Measurements from ENCODE around the gene HDAC9.

Gene HDAC9

GRCh38 chr7:18590744-18591340, 95.3 kb downstream of the HDAC9 start:
- no peak for DNase-seq (ENCODE audit: low read depth in 2 of 2)

GRCh38 chr7:18593602-18594279, 98.2 kb downstream of the HDAC9 start:
- DNase-seq (ENCODE audit: low read depth in 2 of 2), result no peak

GRCh38 chr7:18597754-18598153, 102.2 kb downstream of the HDAC9 start:
- no peak for DNase-seq (ENCODE audit: low read depth in 2 of 2)

- no peak for DNase-seq (ENCODE audit: low read depth in 2 of 2)
Measured at GRCh38 chr7:18607025-18607424, 111.5 kb downstream of the HDAC9 start.

- DNase-seq (ENCODE audit: low read depth in 2 of 2), result no peak
Measured at GRCh38 chr7:18610331-18610948, 114.9 kb downstream of the HDAC9 start.

GRCh38 chr7:18614841-18615240, 119.3 kb downstream of the HDAC9 start:
- no peak for DNase-seq (ENCODE audit: low read depth in 2 of 2)

- no peak for DNase-seq (ENCODE audit: low read depth in 2 of 2)
Measured at GRCh38 chr7:18619311-18619710, 123.8 kb downstream of the HDAC9 start.

DNA sequence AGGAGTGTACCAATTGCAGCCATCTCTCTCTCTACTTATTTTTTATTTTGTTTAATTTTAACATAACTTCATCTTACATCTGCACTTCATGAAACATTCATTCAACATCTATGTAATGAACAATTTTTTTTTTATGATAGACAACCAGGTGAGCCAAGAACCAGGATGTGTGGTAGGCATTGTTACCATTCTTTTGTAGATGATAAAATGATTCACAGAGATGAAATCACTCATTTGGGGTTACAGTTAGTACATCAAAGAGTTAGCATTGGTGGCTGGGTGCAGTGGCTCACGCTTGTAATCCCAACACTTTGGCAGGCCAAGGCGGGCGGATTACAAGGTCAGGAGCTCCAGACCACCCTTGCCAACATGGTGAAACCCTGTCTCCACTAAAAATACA, 127.8 kb downstream of the HDAC9 start:
- DNase-seq (ENCODE audit: low read depth in 2 of 2), result no peak

- DNase-seq (ENCODE audit: low read depth in 2 of 2), result no peak
Measured at GRCh38 chr7:18624459-18624858, 128.9 kb downstream of the HDAC9 start.

DNA sequence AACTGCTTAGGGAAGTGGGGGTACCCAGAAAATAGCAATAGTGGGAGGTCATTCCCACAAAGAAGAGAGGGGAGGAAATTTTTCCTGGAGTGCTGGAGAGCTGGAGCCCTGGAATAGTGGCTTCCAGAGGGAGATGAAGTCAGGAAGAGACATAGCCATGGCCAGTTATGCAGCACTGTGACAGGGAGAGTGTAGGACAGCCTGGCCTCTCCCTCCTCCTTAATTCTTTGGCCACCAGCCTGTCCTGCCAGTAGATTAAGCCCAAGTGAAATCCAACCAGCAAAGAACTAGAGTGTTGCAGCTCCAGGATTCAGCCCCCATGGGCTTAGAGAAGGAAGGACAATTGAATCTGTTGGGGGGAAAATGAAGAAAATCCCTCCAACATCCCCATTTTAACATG, 130.5 kb downstream of the HDAC9 start:
- no peak for DNase-seq (ENCODE audit: low read depth in 2 of 2)

GRCh38 chr7:18626717-18627116, 131.2 kb downstream of the HDAC9 start:
- no peak for DNase-seq (ENCODE audit: low read depth in 2 of 2)

DNA sequence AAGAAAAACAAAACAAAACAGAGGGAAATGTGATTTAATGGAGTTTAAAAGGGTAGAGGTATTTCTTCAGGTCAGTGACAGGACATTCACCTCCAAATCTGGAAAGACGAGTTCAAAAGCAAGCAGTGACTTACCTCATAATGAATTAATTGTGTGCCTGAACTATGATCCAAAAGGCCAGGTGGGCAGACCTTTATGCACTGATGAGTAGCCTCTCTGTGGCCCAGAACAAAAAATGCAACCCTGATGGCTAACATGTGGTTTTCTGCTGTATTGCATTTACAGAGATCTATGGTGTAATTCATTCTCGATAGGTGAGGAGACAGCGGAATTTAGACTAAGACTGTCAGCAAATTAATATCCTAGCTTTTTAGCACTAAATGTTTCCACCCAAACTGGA, 142.0 kb downstream of the HDAC9 start:
- no peak for DNase-seq (ENCODE audit: low read depth in 2 of 2)

GRCh38 chr7:18638594-18639452, 143.3 kb downstream of the HDAC9 start:
- no peak for DNase-seq (ENCODE audit: low read depth in 2 of 2)

- DNase-seq (ENCODE audit: low read depth in 2 of 2), result no peak
Measured at GRCh38 chr7:18639711-18640110, 144.2 kb downstream of the HDAC9 start.

DNA sequence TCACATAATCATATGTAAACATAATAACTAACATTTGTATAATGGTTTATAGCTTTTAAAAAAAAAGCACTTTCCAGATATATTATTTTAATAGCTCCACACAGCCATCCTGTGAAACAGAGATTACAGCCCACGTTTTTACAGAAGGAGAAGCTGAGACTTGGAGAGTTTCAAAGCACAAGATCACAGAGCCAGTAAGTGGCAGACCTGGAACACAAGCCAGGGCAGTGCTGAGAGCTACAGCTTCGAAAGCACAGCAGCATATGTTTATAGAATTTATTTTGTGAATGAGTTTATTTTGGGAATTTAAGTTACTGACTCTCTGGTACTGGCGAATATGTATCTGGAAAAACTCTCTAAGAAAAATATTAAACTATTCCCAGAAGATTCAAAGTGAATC, 149.4 kb downstream of the HDAC9 start:
- no peak for DNase-seq (ENCODE audit: low read depth in 2 of 2)

GRCh38 chr7:18647582-18647981, 152.0 kb downstream of the HDAC9 start:
- no peak for DNase-seq (ENCODE audit: low read depth in 2 of 2)

GRCh38 chr7:18648849-18649758, 153.6 kb downstream of the HDAC9 start:
- no peak for DNase-seq (ENCODE audit: low read depth in 2 of 2)

GRCh38 chr7:18653381-18654155, 158.0 kb downstream of the HDAC9 start:
- DNase-seq (ENCODE audit: low read depth in 2 of 2), result no peak

GRCh38 chr7:18654709-18655108, 159.2 kb downstream of the HDAC9 start:
- no peak for DNase-seq (ENCODE audit: low read depth in 2 of 2)

- DNase-seq (ENCODE audit: low read depth in 2 of 2), result no peak
Measured at GRCh38 chr7:18655506-18655905, 160.0 kb downstream of the HDAC9 start.

DNA sequence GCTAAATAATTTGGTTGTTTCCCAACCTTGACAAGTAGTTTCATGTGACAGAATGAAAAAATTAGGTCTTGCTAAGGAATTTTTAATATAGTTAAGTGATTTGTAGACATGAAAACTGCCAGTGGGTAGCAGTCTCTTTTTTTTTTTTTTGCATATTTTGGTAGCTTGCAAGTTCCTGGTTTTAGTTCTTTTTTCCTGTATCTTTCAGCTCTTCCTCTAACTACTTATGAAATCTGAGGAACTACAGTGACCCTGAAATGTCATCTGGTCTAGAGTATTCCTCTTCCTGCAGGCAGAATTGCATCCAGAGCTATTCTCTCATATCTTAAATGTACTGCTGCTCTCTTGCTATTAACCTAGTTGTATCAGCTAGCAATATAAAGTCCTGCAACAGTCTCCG, 160.4 kb downstream of the HDAC9 start:
- no peak for DNase-seq (ENCODE audit: low read depth in 2 of 2)

Data from stimulated activated CD4-positive, alpha-beta T cell treated with anti-CD3 and anti-CD28 coated beads, Interleukin-1b, Interleukin-23, amount 100 ng/mL, for 4 hours (primary cell).